Panc1 (cell line): ENCODE measurements around the gene ATP1B2. TPM values are rescaled to one million over a fixed set of nuclear protein-coding genes. Genes with fewer than 3 reads are reported as not detected.

Experiments
- ATAC-seq: fragments of 200-7000 bp; cut with Tn5 transposase; 2 replicates; pipeline ENCODE4 v1.9.1; 2020; ENCODE audit warnings: mild to moderate bottlenecking, moderate library complexity
- Bru-seq: library from RNA; stranded (reverse); fragments of 400-500 nt; gene quantifications from one replicate; lab custom pipeline; 2021; lab: Mats Ljungman, UMichigan
- BruChase-seq, 2 experiments: library from RNA; stranded (reverse); fragments of 400-500 nt; gene quantifications; one replicate each; lab custom pipeline; 2021; lab: Mats Ljungman, UMichigan
- BruUV-seq: library from RNA; stranded (reverse); fragments of 400-500 nt; replicated peaks from 2 replicates; lab custom pipeline; 2021; lab: Mats Ljungman, UMichigan
- CTCF ChIA-PET: fragments of 300-600 bp; sonication (Branson Sonifier 250); formaldehyde crosslinking; loops from one replicate; lab custom pipeline; 2022; ENCODE audit warnings: antibody characterized with exemption; lab: Charles Lee
- POLR2A ChIA-PET: fragments of 300-600 bp; sonication (Branson Sonifier 250); formaldehyde crosslinking; loops from one replicate; lab custom pipeline; 2022; ENCODE audit warnings: antibody characterized with exemption; lab: Charles Lee
- DNase-seq: peaks from one replicate; pipeline ENCODE4 v3.0.0-alpha.2; 2010; ENCODE audit warnings: low read depth, low spot score
- H3K27ac ChIP-seq: 2 replicates; pipeline ENCODE4 v1.5.1; 2011; ENCODE audit warnings: mild to moderate bottlenecking, low read length, inconsistent platforms
- H3K27me3 ChIP-seq: fragments of 200-500 bp; sonication (Bioruptor generic); 2 replicates; pipeline ENCODE4 v1.6.0; 2014; ENCODE audit warnings: low read length, inconsistent platforms; ENCODE audit not compliant: control insufficient read depth, insufficient read depth
- H3K36me3 ChIP-seq: fragments of 200-500 bp; sonication (Bioruptor generic); 2 replicates; pipeline ENCODE4 v1.5.1; 2014; ENCODE audit warnings: inconsistent platforms, mild to moderate bottlenecking, low read length, moderate library complexity; ENCODE audit not compliant: control insufficient read depth, insufficient read depth
- H3K4me1 ChIP-seq: 2 replicates; pipeline ENCODE4 v1.5.1; 2011; ENCODE audit warnings: inconsistent platforms, mild to moderate bottlenecking, low read length, moderate library complexity; ENCODE audit not compliant: control insufficient read depth, insufficient read depth
- H3K4me3 ChIP-seq, 2 experiments: 2 replicates each; pipeline ENCODE4 v1.5.1; 2011 to 2012; ENCODE audit warnings: low read depth in 2 of 2, low read length in 2 of 2, mild to moderate bottlenecking in 2 of 2, inconsistent platforms in 1 of 2, moderate library complexity in 1 of 2
- H3K9me3 ChIP-seq: fragments of 200-500 bp; sonication (Bioruptor generic); 2 replicates; pipeline ENCODE4 v1.5.1; 2014; ENCODE audit warnings: low read depth, mild to moderate bottlenecking, inconsistent platforms, low read length, moderate library complexity; ENCODE audit not compliant: control insufficient read depth, insufficient read depth
- CTCF ChIP-seq: fragments of 450-650 bp; IDR thresholded peaks from 2 replicates; pipeline ENCODE4 v1.5.1; 2017; ENCODE audit warnings: mild to moderate bottlenecking
- POLR2AphosphoS5 ChIP-seq: IDR thresholded peaks from 2 replicates; pipeline ENCODE4 v1.6.1; 2012; ENCODE audit warnings: mild to moderate bottlenecking, low read depth, low read length, moderate library complexity
- SIN3A ChIP-seq: IDR thresholded peaks from 2 replicates; pipeline ENCODE4 v1.6.1; 2012; ENCODE audit warnings: low read depth, mild to moderate bottlenecking, low read length, moderate library complexity, borderline replicate concordance; ENCODE audit not compliant: insufficient read depth
- TCF7L2 ChIP-seq: IDR thresholded peaks from 2 replicates; pipeline ENCODE4 v1.6.1; 2011; ENCODE audit warnings: mild to moderate bottlenecking, low read depth, low read length, inconsistent platforms
- in situ Hi-C: cut with HindIII; loops from 2 replicates; pipeline ENCODE4 v1.10.0; 2016; ENCODE audit warnings: low sequenced_read_pairs, low pct_unique_long_range_greater_than_20kb
- intact Hi-C: fragments of 100-400 bp; cut with micrococcal nuclease; formaldehyde crosslinking; loops from one replicate; pipeline ENCODE4 v1.10.0; 2022; ENCODE audit not compliant: unreplicated experiment
- long read RNA-seq: library from polyadenylated mRNA; unstranded; transcript quantifications from one replicate; pipeline ENCODE4 v2.0.0, GENCODE V29; 2021; ENCODE audit not compliant: unreplicated experiment
- polyA plus RNA-seq: library from polyadenylated mRNA; unstranded; fragments of >200 nt; gene quantifications from one replicate; pipeline ENCODE4 v1.2.1, GENCODE V29; 2012; ENCODE audit warnings: missing spikeins; ENCODE audit not compliant: insufficient read length
- total RNA-seq: library from RNA; stranded (reverse); gene quantifications from one replicate; pipeline ENCODE4 v1.2.1, GENCODE V29; 2021; ENCODE audit not compliant: unreplicated experiment
- TF ChIP-seq, protein P1 (sequence below), 2 experiments: IDR thresholded peaks; 2 replicates each; pipeline ENCODE4 v1.6.1; 2011 to 2012; ENCODE audit warnings: low read depth in 2 of 2, control low read depth in 1 of 2, low read length in 1 of 2, mild to moderate bottlenecking in 1 of 2, moderate library complexity in 1 of 2; ENCODE audit not compliant: insufficient read depth in 1 of 2

The ATP1B2 gene
- total RNA-seq (0.08 TPM), Bru-seq, nascent RNA (percentile 10 among the genes with signal in this experiment), BruChase-seq, experiment 1, labeled RNA remaining after a 2-hour chase (percentile 10 among the genes with signal in this experiment), BruChase-seq, experiment 2, labeled RNA remaining after a 6-hour chase (percentile 19 among the genes with signal in this experiment)
- not detected for polyA plus RNA-seq
- long read RNA-seq: 0 reads

- BruUV-seq: no TSS peak
- Histone ChIP-seq H3K9me3 (no peaks in the 10 kb centered on the region), H3K27ac (no peak within 1 kb of the TSS), H3K4me1 (no peaks in the 10 kb centered on the region), H3K36me3 (no peaks in the 10 kb centered on the region), H3K4me3 (peak within 1 kb of the TSS; percentile 26 to 47), H3K27me3 (peaks cover 2% of the 10 kb centered on the region; the same call in 1 of the 2 replicates)
- POLR2A ChIA-PET: interaction anchor here (0.6 to 0.7 kb wide), 6 partner anchors 12 to 279 kb away, joined by 3 to 8 read pairs (median 6); partner anchors contain the start of genes MPDU1 and TP53
- CTCF ChIA-PET: interaction anchor here (1.2 kb wide), 1 partner anchor 37 kb away, joined by 3 read pairs; the partner anchor contains the start of gene TP53
- DNase-seq: no peak
- peak; percentile 84 for ATAC-seq
- intact Hi-C loops: no loop called here
- TF ChIP-seq POLR2AphosphoS5 (no peak), TCF7L2 (no peak), SIN3A (no peak), CTCF (no peak)
- TF ChIP-seq, protein P1, sequence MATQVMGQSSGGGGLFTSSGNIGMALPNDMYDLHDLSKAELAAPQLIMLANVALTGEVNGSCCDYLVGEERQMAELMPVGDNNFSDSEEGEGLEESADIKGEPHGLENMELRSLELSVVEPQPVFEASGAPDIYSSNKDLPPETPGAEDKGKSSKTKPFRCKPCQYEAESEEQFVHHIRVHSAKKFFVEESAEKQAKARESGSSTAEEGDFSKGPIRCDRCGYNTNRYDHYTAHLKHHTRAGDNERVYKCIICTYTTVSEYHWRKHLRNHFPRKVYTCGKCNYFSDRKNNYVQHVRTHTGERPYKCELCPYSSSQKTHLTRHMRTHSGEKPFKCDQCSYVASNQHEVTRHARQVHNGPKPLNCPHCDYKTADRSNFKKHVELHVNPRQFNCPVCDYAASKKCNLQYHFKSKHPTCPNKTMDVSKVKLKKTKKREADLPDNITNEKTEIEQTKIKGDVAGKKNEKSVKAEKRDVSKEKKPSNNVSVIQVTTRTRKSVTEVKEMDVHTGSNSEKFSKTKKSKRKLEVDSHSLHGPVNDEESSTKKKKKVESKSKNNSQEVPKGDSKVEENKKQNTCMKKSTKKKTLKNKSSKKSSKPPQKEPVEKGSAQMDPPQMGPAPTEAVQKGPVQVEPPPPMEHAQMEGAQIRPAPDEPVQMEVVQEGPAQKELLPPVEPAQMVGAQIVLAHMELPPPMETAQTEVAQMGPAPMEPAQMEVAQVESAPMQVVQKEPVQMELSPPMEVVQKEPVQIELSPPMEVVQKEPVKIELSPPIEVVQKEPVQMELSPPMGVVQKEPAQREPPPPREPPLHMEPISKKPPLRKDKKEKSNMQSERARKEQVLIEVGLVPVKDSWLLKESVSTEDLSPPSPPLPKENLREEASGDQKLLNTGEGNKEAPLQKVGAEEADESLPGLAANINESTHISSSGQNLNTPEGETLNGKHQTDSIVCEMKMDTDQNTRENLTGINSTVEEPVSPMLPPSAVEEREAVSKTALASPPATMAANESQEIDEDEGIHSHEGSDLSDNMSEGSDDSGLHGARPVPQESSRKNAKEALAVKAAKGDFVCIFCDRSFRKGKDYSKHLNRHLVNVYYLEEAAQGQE (IDR thresholded peaks at IDR 0.05; ENCODE audit: insufficient read depth in 1 of 2, low read depth in 2 of 2, low read length in 1 of 2): no peak
- in situ Hi-C loops: no loop called here
These were observed at the start of gene ATP1B2 for GRCh38 chr17:7650509-7651096. ATP1B2 (plus strand) TSS chr17:7650926; CDS start chr17:7651519, 593 bp downstream.

- no peak for DNase-seq
- Histone ChIP-seq H3K36me3 (peaks cover 4% of the 10 kb centered on the region), H3K4me3 (no peak overlapping the region), H3K27me3 (no peaks in the 10 kb centered on the region), H3K27ac (no peak overlapping the region), H3K4me1 (no peaks in the 10 kb centered on the region), H3K9me3 (no peaks in the 10 kb centered on the region)
- ChIA-PET POLR2A (no interaction called here), CTCF (no interaction called here)
- in situ Hi-C loops (no loop called here), intact Hi-C loops (no loop called here)
- no peak for TF ChIP-seq SIN3A
- no peak for TF ChIP-seq TCF7L2
- TF ChIP-seq, protein P1 (IDR thresholded peaks at IDR 0.05; ENCODE audit: insufficient read depth in 1 of 2, low read depth in 2 of 2, low read length in 1 of 2): no peak
- no peak for TF ChIP-seq CTCF
- BruUV-seq: no TSS peak
- ATAC-seq: no peak
These were observed 44.4 kb upstream of the ATP1B2 start for GRCh38 chr17:7606280-7606679.
